GM12892 (cell line): ENCODE data around the gene AGBL3.

ENCODE experiments used
- POLR2A ChIP-seq: IDR thresholded peaks from 2 replicates; pipeline ENCODE4 v1.6.1; 2011; ENCODE audit warnings: low read depth, low read length, control low read depth
- POLR2AphosphoS5 ChIP-seq: IDR thresholded peaks from 2 replicates; pipeline ENCODE4 v1.6.1; 2011; ENCODE audit warnings: low read depth, low read length, control low read depth
- TAF1 ChIP-seq: IDR thresholded peaks from 2 replicates; pipeline ENCODE4 v1.6.1; 2011; ENCODE audit warnings: low read depth, mild to moderate bottlenecking, control low read depth, low read length, borderline replicate concordance

- no peak; the same call in 1 of the 2 replicates for TF ChIP-seq POLR2A
- no peak for TF ChIP-seq POLR2AphosphoS5
- no peak for TF ChIP-seq TAF1
These were observed 7.7 kb downstream of the AGBL3 start for GRCh38 chr7:134993877-134994456.
